ENCODE data around the gene DNTT. TPM values are rescaled to one million over a fixed set of nuclear protein-coding genes. Genes with fewer than 3 reads are reported as not detected.

Gene DNTT
- total RNA-seq, 1 experiment from 2014 or later: not detected

- DNase-seq (ENCODE audit: low read depth, low spot score): no peak
- in situ Hi-C loops (cut with HindIII; ENCODE audit: low pct_unique_long_range_greater_than_20kb, low sequenced_read_pairs): no loop called here
These were observed 23.2 kb downstream of the DNTT start for GRCh38 chr10:96327462-96327861.

DNA sequence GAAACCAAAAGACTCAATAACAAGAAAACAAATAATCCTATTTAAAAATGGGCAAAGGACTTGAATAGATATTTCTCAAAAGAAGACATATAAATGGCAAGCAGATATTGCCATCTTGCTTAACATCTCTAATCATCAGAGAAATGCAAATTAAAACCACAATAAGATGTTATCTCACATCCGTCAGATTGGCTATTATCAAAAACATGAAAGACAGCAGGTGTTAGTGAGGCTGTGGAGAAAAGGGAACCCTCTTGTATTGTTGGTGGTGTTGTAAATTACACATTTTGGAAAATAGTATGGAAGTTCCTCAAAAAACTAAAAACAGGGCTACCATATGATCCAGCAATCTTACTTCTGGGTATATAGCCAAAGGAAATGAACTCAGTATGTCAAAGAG, 28.9 kb downstream of the DNTT start:
- in situ Hi-C loops (cut with HindIII; ENCODE audit: low pct_unique_long_range_greater_than_20kb, low sequenced_read_pairs): no loop called here

GRCh38 chr10:96334616-96335526, 30.6 kb downstream of the DNTT start:
- in situ Hi-C loops (cut with HindIII; ENCODE audit: low pct_unique_long_range_greater_than_20kb, low sequenced_read_pairs): no loop called here
- peak; percentile 52 for DNase-seq (ENCODE audit: low read depth, low spot score)

More for the DNA sequence above, 28.9 kb downstream of the DNTT start:
- DNase-seq (ENCODE audit: low read depth, low spot score): no peak

- no peak for DNase-seq (ENCODE audit: low read depth, low spot score)
- in situ Hi-C loops (cut with HindIII; ENCODE audit: low pct_unique_long_range_greater_than_20kb, low sequenced_read_pairs): no loop called here
These were observed 32.9 kb downstream of the DNTT start for GRCh38 chr10:96337106-96337505.

GRCh38 chr10:96338279-96338925, 34.2 kb downstream of the DNTT start:
- in situ Hi-C loops (cut with HindIII; ENCODE audit: low pct_unique_long_range_greater_than_20kb, low sequenced_read_pairs): no loop called here

GRCh38 chr10:96339383-96339782, 35.1 kb downstream of the DNTT start:
- no peak for DNase-seq (ENCODE audit: low read depth, low spot score)
- in situ Hi-C loops (cut with HindIII; ENCODE audit: low pct_unique_long_range_greater_than_20kb, low sequenced_read_pairs): no loop called here

More at GRCh38 chr10:96338279-96338925, 34.2 kb downstream of the DNTT start:
- peak; percentile 2 for DNase-seq (ENCODE audit: low read depth, low spot score)

DNA sequence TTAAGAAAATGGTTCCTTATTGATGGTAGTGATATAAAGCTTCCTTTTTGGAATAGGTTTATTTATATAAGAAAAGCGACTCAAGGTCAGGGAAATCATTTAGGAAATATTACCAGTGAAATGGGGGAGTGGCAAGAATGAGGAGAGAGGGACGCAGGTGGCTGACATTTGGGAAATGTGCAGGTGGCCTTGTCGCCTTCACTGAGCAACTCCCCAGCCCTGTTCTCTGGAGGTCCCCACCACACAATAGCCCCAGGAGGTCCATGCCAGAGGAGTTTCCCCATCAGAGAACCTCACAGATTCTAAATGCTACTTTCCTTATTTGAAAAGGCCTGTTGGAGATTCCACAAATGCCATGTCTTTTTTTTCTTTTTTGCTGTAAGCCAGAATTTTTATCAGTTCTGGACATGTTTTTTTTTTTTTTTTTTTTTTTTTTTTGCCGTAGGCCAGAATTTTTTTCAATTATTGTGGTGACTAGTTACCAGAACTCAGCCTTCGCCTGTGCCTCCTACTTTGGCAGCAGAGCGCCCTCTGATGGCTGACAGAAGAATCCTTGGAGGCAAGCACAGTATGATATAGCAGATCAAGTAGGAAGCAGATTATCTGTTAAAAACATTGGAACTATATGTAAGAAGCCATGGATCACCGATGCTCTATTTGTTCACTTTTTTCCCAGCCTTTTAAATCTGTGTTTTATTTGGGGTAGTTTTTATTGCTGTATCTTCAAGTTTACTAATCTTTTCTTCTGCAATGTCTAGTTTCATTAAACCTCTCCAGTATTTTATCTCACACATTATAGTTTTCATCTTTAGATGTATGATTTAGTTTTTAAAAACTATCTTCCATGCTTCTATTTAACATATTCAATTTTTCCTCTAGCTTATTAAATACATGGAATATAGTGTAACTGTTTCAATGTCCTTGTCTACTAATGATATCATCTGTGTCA, 36.0 kb downstream of the DNTT start:
- peak; percentile 76 for DNase-seq (ENCODE audit: low read depth, low spot score)
- in situ Hi-C loops (cut with HindIII; ENCODE audit: low pct_unique_long_range_greater_than_20kb, low sequenced_read_pairs): no loop called here

GRCh38 chr10:96341219-96342182, 37.3 kb downstream of the DNTT start:
- in situ Hi-C loops (cut with HindIII; ENCODE audit: low pct_unique_long_range_greater_than_20kb, low sequenced_read_pairs): no loop called here
- DNase-seq (ENCODE audit: low read depth, low spot score): no peak

GRCh38 chr10:96342402-96342801, 38.2 kb downstream of the DNTT start:
- no peak for DNase-seq (ENCODE audit: low read depth, low spot score)
- in situ Hi-C loops (cut with HindIII; ENCODE audit: low pct_unique_long_range_greater_than_20kb, low sequenced_read_pairs): no loop called here

- no peak for DNase-seq (ENCODE audit: low read depth, low spot score)
- in situ Hi-C loops (cut with HindIII; ENCODE audit: low pct_unique_long_range_greater_than_20kb, low sequenced_read_pairs): no loop called here
These were observed 39.9 kb downstream of the DNTT start for GRCh38 chr10:96344178-96344577.

GRCh38 chr10:96345222-96345621, 41.0 kb downstream of the DNTT start:
- in situ Hi-C loops (cut with HindIII; ENCODE audit: low pct_unique_long_range_greater_than_20kb, low sequenced_read_pairs): no loop called here

GRCh38 chr10:96346295-96346694, 42.1 kb downstream of the DNTT start:
- in situ Hi-C loops (cut with HindIII; ENCODE audit: low pct_unique_long_range_greater_than_20kb, low sequenced_read_pairs): no loop called here
- DNase-seq (ENCODE audit: low read depth, low spot score): no peak

More at GRCh38 chr10:96345222-96345621, 41.0 kb downstream of the DNTT start:
- no peak for DNase-seq (ENCODE audit: low read depth, low spot score)

DNA sequence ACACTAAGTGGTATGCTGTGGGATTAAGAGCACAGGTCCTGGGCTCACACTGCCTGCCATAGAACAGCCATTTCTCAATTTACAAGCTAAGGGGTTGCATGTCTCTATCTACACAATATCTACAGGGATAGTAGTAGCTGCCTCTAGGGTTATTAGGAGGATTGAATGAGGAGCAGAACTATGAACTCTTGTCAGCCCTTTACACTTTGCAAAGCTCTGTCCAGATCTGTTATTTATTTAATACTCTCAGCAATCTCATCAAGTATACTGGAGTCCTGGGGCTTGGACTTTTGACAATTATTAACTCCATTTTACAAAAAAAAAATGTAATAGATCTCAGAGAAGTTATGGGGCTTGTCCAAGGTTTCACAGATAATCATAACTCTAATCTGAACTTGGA, 47.8 kb downstream of the DNTT start:
- in situ Hi-C loops (cut with HindIII; ENCODE audit: low pct_unique_long_range_greater_than_20kb, low sequenced_read_pairs): no loop called here

DNA sequence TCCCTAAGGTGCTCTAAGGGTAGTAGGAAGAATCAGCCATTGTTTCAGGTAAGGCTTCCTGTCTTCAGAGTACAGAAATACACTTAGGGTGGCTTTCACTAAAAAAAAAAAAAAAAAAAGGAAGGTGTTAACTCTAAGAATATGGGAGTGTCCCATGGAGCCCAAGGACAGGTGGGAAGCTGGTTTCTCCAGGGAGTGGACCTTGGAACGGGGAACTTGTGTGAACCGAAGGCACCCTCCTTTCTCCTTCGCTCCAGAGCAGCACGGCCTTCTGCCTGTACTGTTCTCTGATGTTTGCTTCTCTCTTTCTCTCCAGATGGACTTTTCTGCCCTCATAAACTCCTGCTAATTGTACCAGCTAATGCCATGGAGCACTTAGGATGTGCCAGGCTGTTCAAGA, 48.3 kb downstream of the DNTT start:
- in situ Hi-C loops (cut with HindIII; ENCODE audit: low pct_unique_long_range_greater_than_20kb, low sequenced_read_pairs): no loop called here
- no peak for DNase-seq (ENCODE audit: low read depth, low spot score)

More for the DNA sequence above, 47.8 kb downstream of the DNTT start:
- no peak for DNase-seq (ENCODE audit: low read depth, low spot score)

DNA sequence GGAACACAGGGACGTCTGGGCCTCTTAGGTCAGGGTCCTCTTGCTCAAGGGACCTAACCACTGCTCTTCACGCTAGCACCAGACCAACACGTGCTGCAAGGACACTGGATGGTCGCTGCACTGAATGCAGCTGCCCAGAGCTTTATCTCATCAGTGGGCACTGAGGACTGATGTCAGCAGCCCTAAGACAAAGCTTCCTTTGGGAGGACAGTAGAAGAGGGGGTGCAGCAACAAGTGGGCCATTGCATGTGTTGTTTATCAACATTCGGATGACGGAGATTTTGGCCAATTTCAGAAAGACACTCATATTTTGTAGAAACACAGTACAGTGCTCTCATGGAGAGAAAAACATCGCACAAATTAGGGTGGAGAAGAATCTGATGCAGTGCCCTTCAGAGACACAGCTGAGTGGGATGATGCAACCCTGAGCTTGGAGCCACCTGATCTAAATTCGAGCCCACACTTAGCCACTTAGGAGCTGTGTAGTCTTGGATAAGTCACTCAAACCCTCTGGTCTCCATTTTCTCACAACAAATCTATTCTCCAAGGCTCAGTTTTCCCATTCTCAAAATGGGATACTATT, 52.9 kb downstream of the DNTT start:
- in situ Hi-C loops (cut with HindIII; ENCODE audit: low pct_unique_long_range_greater_than_20kb, low sequenced_read_pairs): no loop called here
- no peak for DNase-seq (ENCODE audit: low read depth, low spot score)

GRCh38 chr10:96358851-96359540, 54.8 kb downstream of the DNTT start, which contains the start of gene OPALIN:
Gene OPALIN (minus strand): TSS chr10:96359002. CDS start chr10:96358896, 106 bp downstream.
- in situ Hi-C loops (cut with HindIII; ENCODE audit: low pct_unique_long_range_greater_than_20kb, low sequenced_read_pairs): no loop called here
- DNase-seq (ENCODE audit: low read depth, low spot score): no peak

All from SK-MEL-5 (cell line).